C1 segment of cervical spinal cord (tissue), 14 donors: ENCODE results near the gene ECPAS.
A peak's percentile ranks its signal among the peaks of the same experiment; 100 is the strongest.
"Not testable (repeated sequence)": the region's sequence is repeated elsewhere in the genome, so short reads cannot be mapped to it uniquely, and the experiment has no call there.

ENCODE experiments used
- DNase-seq, 14 donors: peaks; one replicate each; lab custom pipeline; 2025; lab: John Stamatoyannopoulos, UW

Gene ECPAS, protein sequence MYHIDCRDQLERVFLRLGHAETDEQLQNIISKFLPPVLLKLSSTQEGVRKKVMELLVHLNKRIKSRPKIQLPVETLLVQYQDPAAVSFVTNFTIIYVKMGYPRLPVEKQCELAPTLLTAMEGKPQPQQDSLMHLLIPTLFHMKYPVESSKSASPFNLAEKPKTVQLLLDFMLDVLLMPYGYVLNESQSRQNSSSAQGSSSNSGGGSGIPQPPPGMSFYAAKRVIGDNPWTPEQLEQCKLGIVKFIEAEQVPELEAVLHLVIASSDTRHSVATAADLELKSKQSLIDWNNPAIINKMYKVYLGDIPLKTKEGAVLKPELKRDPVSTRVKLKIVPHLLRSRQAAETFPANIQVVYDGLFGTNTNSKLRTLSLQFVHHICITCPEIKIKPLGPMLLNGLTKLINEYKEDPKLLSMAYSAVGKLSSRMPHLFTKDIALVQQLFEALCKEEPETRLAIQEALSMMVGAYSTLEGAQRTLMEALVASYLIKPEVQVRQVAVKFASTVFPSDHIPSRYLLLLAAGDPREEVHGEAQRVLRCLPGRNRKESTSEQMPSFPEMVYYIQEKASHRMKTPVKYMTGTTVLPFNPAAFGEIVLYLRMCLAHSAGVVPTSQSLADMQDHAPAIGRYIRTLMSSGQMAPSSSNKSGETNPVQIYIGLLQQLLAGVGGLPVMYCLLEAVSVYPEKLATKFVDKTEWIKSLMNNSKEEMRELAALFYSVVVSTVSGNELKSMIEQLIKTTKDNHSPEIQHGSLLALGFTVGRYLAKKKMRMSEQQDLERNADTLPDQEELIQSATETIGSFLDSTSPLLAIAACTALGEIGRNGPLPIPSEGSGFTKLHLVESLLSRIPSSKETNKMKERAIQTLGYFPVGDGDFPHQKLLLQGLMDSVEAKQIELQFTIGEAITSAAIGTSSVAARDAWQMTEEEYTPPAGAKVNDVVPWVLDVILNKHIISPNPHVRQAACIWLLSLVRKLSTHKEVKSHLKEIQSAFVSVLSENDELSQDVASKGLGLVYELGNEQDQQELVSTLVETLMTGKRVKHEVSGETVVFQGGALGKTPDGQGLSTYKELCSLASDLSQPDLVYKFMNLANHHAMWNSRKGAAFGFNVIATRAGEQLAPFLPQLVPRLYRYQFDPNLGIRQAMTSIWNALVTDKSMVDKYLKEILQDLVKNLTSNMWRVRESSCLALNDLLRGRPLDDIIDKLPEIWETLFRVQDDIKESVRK (N-terminal part only)

DNA sequence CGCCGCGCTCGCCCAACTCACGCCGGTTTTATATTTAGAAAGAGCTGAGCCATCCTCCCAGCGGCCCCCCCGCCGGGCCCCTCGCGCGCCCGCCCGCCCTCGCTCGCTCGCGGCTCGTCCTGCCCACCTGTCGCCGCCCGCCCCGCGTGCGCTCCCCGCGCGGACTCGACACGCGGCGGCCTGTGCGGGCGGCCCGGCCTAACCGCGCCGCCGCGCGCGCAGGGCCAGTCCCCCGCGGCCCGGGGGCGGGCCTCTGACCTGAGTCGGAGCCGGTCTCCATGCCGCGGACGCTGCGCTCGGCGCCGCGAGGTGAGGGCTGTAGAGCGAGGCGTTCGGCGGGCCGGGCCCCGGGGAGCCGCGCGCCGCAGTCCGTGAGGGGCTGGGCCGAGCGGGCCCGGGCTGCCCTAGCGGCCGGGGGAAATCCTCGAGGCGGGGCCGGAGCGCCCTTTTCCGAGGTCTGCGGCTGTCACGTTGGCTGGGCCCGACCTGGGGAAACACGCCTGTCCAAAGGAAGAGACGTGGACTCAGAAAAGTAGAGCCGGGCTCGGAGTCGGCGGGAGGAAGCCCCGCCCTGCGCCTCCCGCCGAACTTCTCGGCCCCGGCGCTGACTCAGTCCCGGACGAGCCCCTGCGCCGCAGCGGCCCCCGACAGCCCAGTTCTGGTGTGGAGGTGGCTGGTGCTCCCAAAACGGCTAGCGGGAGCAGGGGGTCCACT, at the start of gene ECPAS:
TSS of gene ECPAS (minus strand) at position 526 of the 714 bp plus-strand sequence. CDS start 11,465 bp downstream, outside the sequence.
- DNase-seq = peak in 13 of 14 donors; percentile 28 to 81 (median 56)

DNA sequence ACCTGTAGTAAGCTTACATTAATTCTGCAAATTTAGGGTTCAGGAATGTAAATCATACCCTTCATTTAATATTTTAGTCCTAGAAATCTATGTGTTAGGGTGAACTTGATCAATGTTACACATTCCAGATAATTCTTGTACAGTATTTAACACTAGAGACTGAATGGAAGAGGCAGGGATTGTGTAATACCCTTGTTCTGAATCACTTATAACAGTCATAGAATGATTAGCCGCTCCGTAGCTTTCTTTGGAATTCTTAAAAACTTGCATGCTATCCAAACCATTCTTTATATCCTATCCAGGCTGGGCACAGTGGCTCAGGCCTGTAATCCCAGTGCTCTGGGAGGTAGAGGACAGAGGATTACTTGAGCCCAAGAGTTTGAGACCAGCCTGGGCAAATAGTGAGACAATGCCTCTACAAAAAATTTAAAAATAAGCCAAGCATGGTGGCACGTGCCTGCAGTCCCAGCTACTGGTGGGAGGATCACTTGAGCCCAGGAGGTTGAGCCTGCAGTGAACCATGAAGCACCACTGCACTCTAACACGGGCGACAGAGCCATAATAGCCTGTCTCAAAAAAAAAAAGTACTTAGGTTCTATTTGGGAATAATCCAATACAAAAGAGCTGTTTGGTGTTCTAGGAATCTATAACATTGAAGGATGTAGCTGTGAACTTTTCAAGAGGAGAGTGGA, 49.1 kb upstream of the ECPAS start:
- no peak for DNase-seq

DNA sequence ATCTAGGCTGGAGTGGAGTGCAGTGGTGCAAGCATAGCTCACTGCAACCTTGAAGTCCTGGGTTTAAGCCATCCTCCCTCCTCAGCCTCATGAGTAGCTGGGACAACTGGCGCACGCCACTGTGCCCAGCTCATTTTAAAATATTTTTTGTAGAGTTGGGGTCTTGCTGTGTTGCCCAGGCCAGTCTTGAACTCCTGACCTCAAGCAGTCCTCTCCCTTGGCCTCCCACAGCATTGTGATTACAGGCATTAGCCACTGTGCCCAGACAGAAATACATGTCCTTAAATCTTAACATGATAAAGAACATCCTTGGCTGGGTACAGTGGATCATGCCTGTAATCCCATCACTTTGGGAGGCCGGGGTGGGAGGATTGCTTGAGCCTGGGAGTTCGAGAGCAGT, 47.5 kb upstream of the ECPAS start:
- DNase-seq = no peak

DNA sequence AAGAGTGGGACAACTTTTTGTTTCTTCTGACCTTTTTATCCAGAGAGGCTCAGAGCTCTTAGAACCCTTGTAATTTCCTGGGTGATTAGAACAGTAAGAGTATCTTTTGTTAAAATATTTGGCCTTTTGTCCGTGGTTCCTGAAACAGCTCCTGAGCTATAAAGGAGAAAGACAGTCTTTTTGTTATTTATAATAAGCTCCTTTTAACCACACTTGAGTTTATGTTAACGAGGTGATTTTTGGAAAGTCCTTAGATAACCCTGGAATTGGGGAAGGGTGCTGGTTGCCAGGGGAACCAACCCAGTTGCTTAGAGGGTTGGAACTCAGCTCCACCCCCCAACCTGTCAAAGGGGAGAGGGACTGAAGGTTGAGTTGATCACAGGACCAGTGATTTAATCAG, 45.6 kb upstream of the ECPAS start:
- DNase-seq = no peak

DNA sequence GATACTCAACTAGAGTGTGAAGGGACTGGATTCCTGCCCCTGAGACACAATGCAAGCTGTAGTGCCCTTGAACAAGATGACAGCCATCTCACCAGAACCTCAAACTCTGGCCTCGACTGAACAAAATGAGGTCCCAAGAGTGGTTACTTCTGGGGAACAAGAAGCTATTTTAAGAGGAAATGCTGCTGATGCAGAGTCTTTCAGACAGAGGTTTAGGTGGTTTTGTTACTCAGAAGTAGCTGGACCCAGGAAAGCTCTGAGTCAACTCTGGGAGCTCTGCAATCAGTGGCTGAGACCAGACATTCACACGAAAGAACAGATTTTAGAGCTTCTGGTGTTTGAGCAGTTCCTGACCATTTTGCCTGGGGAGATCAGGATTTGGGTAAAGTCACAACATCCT, 43.2 kb upstream of the ECPAS start:
- DNase-seq = no peak

DNA sequence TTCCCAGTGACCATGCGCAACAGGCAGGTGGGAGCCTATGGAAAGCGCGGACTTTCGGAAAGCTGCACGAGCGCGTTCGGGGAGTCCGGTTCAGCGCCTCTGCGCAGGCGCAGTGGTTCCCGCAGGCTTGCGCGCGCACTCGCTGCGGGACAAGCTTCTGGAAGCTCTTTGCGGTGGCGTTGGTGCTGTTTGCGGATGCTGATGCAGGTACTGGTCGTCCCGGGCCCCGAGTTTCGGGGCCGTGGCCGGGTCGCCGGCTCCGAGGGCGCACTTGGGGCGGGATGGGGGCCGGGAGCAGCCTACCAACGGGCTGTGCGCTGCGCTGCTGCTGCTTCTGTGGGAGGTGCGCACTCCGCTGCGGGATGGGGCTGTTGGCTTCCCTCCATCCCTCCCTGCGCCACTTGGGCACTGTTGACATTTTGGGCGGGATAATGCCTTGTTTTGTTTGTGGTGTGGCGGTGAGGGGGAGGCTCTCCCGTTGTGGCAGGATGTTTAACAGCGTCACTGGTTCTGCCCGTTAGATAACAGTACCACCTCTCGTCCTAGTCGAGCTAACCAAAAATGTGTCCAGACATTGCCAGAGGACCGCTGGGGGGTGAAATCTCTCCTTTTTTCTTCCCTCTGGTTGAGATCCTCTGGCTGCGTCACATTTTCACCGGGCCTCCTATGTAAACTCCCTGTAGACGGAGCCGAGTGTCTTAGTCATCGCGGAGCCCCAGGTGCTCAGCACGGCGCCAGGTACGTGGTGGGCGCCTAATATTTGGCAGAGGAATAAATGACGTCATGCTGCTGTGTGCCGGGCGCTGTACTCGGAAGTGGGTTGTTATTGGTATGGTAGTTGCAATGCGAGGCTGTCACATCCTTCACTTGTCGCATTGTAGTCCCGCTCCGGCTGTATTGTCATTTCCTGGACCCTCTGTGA, 41.1 kb upstream of the ECPAS start, which contains the start of gene ZNF483:
TSS of gene ZNF483 (plus strand) at position 124 of the 922 bp plus-strand sequence. CDS start 2,217 bp downstream, outside the sequence.
- DNase-seq = peak; percentile 30 to 92 (median 75)

DNA sequence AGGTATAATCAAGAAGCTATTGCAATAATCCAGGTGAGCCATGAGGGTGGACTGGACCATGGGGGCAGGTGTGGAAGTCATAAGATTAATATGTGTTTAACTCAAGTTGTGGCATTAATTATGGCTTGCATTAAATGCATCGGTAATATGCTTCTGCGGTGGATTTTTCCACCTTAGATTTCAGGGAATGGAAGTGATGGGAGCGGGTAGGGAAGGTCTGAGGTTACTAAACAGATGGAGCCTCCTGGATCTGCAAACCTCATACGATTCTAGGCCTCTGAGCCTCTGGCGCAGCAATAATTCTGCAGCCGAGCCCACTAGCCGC, 40.5 kb upstream of the ECPAS start:
- DNase-seq = no peak

DNA sequence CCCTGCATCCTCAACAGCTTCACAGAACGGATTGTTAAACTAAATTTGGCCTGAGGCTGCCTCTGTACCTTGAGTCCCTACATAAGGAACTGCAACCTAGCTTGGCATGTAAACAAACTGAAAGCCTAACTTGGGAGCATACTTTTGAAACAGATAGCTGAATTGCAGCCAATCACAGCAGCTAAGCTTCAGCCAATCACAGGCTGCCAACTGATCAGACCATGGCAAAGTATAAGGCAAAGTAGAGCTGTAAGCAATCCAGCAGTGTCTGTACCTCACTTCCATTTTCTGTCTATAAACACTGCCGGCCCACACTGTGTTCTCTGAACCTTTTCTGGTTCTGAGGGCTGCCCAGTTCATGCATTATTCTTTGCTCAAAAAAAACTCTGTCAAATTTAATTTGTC, 31.9 kb upstream of the ECPAS start:
- DNase-seq = no peak

DNA sequence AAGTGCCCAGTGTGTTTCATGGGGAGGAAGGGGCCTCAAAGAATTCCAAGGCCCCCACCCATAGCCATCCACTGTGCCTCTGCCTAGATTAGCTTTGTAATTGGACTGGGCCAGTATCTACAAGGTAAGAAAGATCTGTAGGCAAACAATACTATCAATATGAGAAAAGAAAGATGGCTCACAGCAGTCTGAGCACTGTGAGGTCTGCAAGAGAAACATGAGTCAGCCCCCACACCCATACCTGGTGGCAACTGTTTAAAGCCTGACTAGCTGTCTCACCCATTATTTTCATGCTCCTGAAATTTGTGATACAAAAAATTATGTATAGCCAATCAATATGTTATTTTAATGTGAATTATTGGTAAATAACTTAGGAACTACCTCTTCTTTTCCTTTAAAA, 30.8 kb upstream of the ECPAS start:
- no peak for DNase-seq

DNA sequence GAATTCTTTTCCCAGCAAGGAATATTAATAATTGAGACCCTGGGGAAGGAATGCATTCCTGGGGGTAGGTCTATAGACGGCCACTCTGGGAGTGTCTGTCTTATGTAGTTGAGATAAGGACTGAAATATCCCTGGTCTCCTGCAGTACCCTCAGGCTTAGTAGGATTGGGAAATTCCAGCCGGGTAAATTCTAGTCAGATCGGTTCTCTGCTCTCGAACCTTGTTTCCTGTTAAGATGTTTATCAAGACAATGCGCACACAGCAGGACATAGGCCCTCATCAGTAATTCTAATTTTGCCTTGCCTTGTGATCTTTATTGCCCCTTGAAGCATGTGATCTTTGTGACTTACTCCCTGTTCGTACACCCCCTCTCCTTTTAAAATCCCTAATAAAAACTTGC, 27.4 kb upstream of the ECPAS start:
- DNase-seq = not testable (repeated sequence)

DNA sequence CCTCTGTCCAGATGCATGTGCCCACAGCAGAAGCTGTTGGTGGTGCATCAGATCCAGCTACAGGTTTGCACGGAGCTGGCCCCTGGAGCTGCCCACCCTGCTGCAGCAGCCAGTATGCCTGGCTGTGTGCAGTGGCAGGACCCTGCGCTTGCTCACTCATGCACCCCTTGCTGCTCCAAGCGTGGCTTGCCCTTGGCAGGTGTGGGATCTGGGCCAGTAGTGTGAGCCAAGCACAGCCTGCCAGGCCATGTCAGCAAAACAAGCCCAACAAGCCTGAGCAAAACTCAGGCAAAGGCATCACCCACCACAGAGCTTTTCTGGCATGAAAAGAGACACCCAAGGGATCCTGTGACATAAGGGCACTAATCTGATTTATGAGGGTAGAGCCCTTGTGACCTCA, 18.3 kb upstream of the ECPAS start:
- no peak for DNase-seq

DNA sequence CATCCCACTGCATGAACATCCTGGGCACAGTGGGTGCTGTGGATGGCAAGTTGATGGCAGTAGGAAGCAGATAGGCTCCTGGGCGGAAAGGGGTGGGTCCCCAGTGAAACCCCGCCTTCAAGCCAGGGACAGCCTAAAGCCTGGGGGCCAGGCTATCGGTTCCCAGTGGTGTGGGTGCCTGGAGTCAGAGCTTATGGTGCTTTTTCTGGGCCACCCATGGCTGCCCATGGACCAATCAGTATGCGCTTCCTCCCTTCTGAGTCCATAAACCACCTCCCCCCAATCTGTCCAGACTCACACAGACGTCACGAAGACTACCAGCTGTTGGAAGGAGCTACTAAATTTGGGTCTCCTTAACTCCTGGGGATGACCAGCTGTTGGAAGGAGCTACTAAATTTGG, 17.5 kb upstream of the ECPAS start:
- DNase-seq = no peak

DNA sequence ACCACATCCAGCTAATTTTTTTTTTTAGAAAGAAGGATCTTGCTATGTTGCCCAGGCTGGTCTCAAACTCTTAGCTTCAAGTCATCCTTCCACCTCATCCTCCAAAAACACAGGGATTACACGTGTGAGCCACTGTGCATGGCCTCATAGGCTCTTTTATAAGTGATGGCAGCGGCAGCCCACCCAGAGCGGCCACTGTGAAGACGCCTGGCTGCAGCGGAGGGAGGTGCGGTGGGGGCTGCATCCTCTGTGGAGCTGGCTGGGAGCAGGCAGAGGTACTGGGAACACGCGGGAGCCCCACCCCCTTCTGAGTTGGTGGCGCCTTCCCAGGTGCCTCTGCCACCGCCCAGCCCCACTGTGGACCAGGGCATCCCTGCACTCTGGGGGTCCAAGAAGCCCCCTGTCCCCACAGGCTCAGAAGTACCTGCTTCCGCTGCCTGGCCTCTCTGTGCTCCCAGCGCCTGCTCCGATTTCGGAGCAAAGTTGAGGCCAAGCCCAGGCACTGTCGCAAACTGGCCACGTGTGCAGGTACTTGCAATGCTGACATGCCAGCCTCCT, 16.9 kb upstream of the ECPAS start:
- no peak for DNase-seq

DNA sequence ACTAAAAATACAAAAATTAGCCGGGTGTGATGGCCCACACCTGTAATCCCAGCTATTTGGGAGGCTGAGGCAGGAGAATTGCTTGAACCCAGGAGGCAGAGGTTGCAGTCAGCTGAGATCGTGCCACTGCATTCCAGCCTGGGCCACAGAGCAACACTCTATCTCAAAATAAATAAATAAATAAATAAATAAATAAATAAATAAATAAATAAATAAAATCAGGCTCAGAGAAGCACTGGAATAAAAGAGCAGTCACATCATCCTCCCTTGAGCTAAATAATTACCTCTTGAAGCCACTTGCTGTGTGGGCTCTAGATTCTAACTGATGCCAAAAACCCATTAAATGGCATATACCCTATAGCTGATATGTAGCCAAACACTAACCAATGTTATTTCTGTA, 13.0 kb upstream of the ECPAS start:
- DNase-seq = not testable (repeated sequence)

DNA sequence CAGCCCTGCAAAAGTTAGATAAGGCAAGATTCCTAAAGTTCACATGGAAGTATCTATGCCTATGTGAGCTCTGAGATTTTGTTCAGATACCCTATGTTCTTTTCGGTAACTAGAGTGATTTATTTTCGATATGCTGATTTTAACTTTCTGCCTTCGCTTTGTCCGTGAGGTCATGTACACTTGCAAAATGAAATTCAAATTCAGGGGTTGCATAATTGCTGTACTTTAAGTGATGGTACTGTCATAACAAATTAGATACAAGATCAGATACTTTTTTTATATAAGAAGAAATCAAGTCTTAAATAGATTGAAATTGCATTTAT, 350 bp upstream of the ECPAS start:
- no peak for DNase-seq

DNA sequence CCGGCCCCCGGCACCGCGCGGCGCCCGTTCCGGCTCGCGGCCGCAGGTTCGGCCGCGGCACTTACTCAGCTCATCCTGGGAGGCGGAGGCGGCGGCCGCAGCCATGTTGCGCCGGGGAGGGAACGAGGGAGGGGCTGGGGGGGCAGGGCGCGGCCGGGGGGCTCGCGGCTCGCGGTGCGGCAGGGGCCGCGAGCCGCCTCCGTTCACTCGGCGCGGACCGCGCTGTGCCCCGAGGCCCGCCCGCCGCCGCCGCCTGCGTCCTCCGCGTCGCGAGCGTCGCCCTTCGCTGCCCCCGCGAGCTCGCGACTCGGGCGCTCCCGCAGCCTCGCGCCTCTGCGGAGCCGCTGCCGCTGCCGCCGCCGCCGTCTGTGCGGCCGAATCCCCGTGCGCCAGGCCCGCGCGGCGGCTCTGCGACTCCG, 735 bp downstream of the ECPAS start:
- peak in 10 of 14 donors; percentile 28 to 82 (median 58) for DNase-seq

DNA sequence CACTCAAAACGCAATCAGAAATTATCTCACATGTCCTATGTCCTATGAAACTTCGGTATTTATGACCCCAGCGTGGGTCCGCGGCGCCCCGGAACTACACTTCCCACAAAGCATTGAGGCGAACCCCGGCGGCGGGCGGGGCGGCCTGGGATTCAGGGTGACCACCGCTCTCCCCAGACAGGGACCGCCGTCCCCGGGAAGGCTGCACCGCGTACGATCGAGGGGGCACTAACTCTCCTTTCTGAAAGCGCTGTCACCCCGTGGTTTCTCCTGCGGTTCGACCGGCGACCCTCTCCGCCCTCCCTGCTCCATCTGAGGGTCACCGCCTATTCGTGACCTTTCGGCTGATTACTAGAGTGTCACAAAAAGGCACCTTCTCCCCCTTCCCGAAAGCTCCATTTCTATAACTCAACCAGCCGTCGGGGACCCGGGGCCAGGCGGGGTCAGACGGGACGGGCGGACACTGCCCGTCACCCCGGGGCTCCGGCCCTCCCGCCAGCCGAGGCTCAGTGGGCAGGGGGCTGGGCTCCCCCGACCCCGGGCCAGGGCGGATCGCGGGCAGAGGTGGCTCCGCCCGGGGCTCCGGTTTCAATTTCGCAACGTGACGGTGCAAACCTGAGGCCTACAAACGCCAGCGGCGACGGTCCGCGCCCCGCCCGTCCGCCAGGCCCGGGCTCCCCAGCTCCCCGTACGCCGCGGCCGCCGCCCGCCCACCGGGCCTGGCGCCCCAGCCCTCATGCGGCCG, 1.3 kb downstream of the ECPAS start:
- DNase-seq = peak in 13 of 14 donors; percentile 25 to 83 (median 56)

DNA sequence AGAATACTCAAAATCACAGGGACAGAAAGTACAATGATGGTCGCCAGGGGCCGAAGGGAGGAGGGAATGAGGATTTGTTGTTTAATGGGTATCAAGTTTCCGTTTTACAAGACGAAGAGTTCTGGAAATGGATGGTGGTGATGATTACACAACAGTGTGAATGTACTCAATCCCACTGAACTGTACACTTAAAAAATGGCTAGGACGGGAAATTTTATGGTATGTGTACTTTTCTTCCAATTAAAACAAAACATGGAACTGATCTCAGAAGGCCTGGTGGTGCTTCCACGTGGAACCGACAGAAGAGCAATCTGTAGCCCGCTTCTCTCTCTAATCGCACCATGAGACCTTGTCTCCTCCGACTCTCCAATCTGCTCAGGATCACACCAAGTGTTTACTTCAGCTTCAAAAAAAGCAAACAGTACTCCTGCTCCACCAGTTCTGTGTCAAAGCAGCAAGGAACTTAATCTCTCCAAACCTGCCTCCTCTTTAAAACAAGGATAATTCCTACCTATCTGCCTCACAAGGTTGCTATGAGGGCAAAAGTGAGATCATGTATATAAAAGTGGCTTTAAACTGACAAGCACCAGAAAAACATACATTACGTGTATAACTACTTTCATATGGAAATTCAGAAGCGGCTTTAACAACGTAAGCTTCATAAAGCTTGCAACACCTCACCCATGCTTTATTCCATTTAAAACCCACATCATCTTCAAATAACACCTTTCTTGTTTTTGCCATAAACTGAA, 2.1 kb downstream of the ECPAS start:
- DNase-seq = no peak
